Upper lobe of left lung (tissue), 6 donors: Measurements from ENCODE around the gene C1orf159. TPM values are rescaled to one million over a fixed set of nuclear protein-coding genes. Genes with fewer than 3 reads are reported as not detected.

ENCODE experiments used
- ATAC-seq, 2 donors: fragments of 200-7000 bp; cut with Tn5 transposase; one replicate each; pipeline ENCODE4 v1.9.1; 2022; ENCODE audit warnings: mild to moderate bottlenecking in 2 of 2, moderate library complexity in 2 of 2; ENCODE audit not compliant: low FRiP score in 2 of 2
- DNase-seq, 2 donors: peaks; one replicate each; pipeline ENCODE4 v3.0.0-alpha.2; 2019 to 2020
- H3K27ac ChIP-seq, 4 donors: fragments of 200-600 bp; sonication (generic); one replicate each; pipeline ENCODE4 v1.5.1; 2016 to 2019
- H3K27me3 ChIP-seq, 4 donors: fragments of 200-600 bp; sonication (generic); one replicate each; pipeline ENCODE4 v1.5.1; 2017 to 2019
- H3K36me3 ChIP-seq, 4 donors: fragments of 200-600 bp; sonication (generic); one replicate each; pipeline ENCODE4 v1.5.1; 2016 to 2019
- H3K4me1 ChIP-seq, 4 donors: fragments of 200-600 bp; sonication (generic); one replicate each; pipeline ENCODE4 v1.5.1; 2018 to 2019
- H3K4me3 ChIP-seq, 4 donors: fragments of 200-600 bp; sonication (generic); one replicate each; pipeline ENCODE4 v1.5.1; 2017 to 2019; ENCODE audit warnings: mild to moderate bottlenecking in 2 of 4, moderate library complexity in 1 of 4
- H3K9me3 ChIP-seq, 4 donors: fragments of 200-600 bp; sonication (generic); one replicate each; pipeline ENCODE4 v1.5.1; 2018 to 2019
- CTCF ChIP-seq, 6 experiments: fragments of 450-650 bp in 4 of 6; fragments of 200-600 bp in 2 of 6; sonication (generic) in 2 of 6; IDR thresholded peaks; one replicate each; pipeline ENCODE4 v1.5.1; 2016 to 2019; ENCODE audit warnings: antibody characterized with exemption in 6 of 6
- EP300 ChIP-seq, 4 donors: sonication (generic); formaldehyde crosslinking; IDR thresholded peaks; one replicate each; pipeline ENCODE4 v1.5.1; 2017; ENCODE audit warnings: antibody characterized with exemption in 4 of 4, control low read depth in 2 of 4
- POLR2A ChIP-seq, 4 donors: fragments of 450-650 bp; IDR thresholded peaks; one replicate each; pipeline ENCODE4 v1.5.1; 2016 to 2017; ENCODE audit warnings: antibody characterized with exemption in 4 of 4, mild to moderate bottlenecking in 2 of 4
- POLR2AphosphoS5 ChIP-seq, 2 donors: sonication (generic); formaldehyde crosslinking; IDR thresholded peaks; one replicate each; pipeline ENCODE4 v1.5.1; 2017; ENCODE audit warnings: antibody characterized with exemption in 2 of 2
- WGBS, 2 donors: methylation state at CpG; one replicate each; pipeline ENCODE4 v1.1.5; 2017 to 2018; 5-methylcytosine and 5-hydroxymethylcytosine counted together
- total RNA-seq, 6 donors: library from RNA; depleted of rRNA in 4 of 6; stranded (reverse); fragments of >200 nt in 4 of 6; gene quantifications; one replicate each; pipeline versions ENCODE4 v1.1.0 to v1.2.1, GENCODE V29; 2016 to 2021
- donor health status: DM: no; HTN: no; CAD: no; lungs with moderate emphysema.
- donor health status: DM: no; HTN: yes; CAD: no; lungs with severe emphysema.

Gene C1orf159
- total RNA-seq, 6 donors from 2014 or later: 5.7 to 34.6 (median 15.2) TPM

- Histone ChIP-seq H3K36me3 (no peaks in the 10 kb centered on the region), H3K27ac (no peak overlapping the region), H3K27me3 (no peaks in the 10 kb centered on the region), H3K9me3 (no peaks in the 10 kb centered on the region), H3K4me3 (no peak overlapping the region), H3K4me1 (peaks cover 0 to 18% (median 14%) of the 10 kb centered on the region in 4 donors)
- no peak for TF ChIP-seq POLR2AphosphoS5 (IDR thresholded peaks at IDR 0.05)
- no peak for TF ChIP-seq CTCF (IDR thresholded peaks at IDR 0.05)
- no peak for TF ChIP-seq POLR2A (IDR thresholded peaks at IDR 0.05)
- no peak for TF ChIP-seq EP300 (IDR thresholded peaks at IDR 0.05)
- 94% methylated on average over 2 of the region's 9 CpGs; no CpG with 5 or more reads in 1 of the 2 donors for whole genome bisulfite sequencing, 2 donors
- ATAC-seq (no peak), DNase-seq (peak in 1 of 2 donors; percentile 69)
These were observed 29.6 kb upstream of the C1orf159 start for GRCh38 chr1:1145547-1145914.

- peak overlapping the region; percentile 42 to 74 (median 63) for H3K27ac ChIP-seq
- H3K4me3 ChIP-seq: no peak overlapping the region
- H3K27me3 ChIP-seq: no peaks in the 10 kb centered on the region
- peaks cover 0 to 18% (median 14%) of the 10 kb centered on the region in 4 donors for H3K4me1 ChIP-seq
- DNase-seq (peak in 1 of 2 donors; percentile 68), ATAC-seq (no peak)
- 58 to 88% methylated on average over 14 to 19 of the region's 32 CpGs for WGBS, 2 donors
- TF ChIP-seq EP300 (IDR thresholded peaks at IDR 0.05): no peak
- no peak for TF ChIP-seq CTCF (IDR thresholded peaks at IDR 0.05)
- no peak for TF ChIP-seq POLR2A (IDR thresholded peaks at IDR 0.05)
- H3K36me3 ChIP-seq: no peaks in the 10 kb centered on the region
- H3K9me3 ChIP-seq: no peaks in the 10 kb centered on the region
These were observed 29.1 kb upstream of the C1orf159 start for GRCh38 chr1:1144843-1145546.

GRCh38 chr1:1144122-1144842, 28.4 kb upstream of the C1orf159 start:
- no peaks in the 10 kb centered on the region for H3K27me3 ChIP-seq
- TF ChIP-seq POLR2AphosphoS5 (IDR thresholded peaks at IDR 0.05): no peak
- no peak for TF ChIP-seq EP300 (IDR thresholded peaks at IDR 0.05)
- no peak for TF ChIP-seq CTCF (IDR thresholded peaks at IDR 0.05)
- peak in 1 of 4 donors; percentile 43 for TF ChIP-seq POLR2A (IDR thresholded peaks at IDR 0.05)
- DNase-seq (peak; percentile 66 to 85), ATAC-seq (peak; percentile 47 to 73)
- no peak overlapping the region for H3K4me3 ChIP-seq
- H3K27ac ChIP-seq: peak overlapping the region; percentile 42 to 74 (median 63)
- H3K9me3 ChIP-seq: no peaks in the 10 kb centered on the region
- no peaks in the 10 kb centered on the region for H3K36me3 ChIP-seq
- 34 to 37% methylated on average over 8 to 25 of the region's 42 CpGs for WGBS, 2 donors
- H3K4me1 ChIP-seq: peaks cover 0 to 18% (median 14%) of the 10 kb centered on the region in 4 donors

GRCh38 chr1:1143636-1144035, 27.7 kb upstream of the C1orf159 start:
- no peaks in the 10 kb centered on the region for H3K36me3 ChIP-seq
- H3K4me3 ChIP-seq: no peak overlapping the region
- TF ChIP-seq POLR2A (IDR thresholded peaks at IDR 0.05) (no peak), EP300 (IDR thresholded peaks at IDR 0.05) (no peak), POLR2AphosphoS5 (IDR thresholded peaks at IDR 0.05) (no peak), CTCF (IDR thresholded peaks at IDR 0.05) (no peak)
- 80 to 97% methylated on average over 9 to 14 of the region's 14 CpGs for WGBS, 2 donors
- ATAC-seq (no peak), DNase-seq (peak in 1 of 2 donors; percentile 67)
- peaks cover 0 to 18% (median 14%) of the 10 kb centered on the region in 4 donors for H3K4me1 ChIP-seq
- H3K27ac ChIP-seq: peak overlapping the region in 2 of 4 donors; percentile 63 to 74
- H3K9me3 ChIP-seq: no peaks in the 10 kb centered on the region
- no peaks in the 10 kb centered on the region for H3K27me3 ChIP-seq
